SU-DHL-6 (cell line): ENCODE measurements around the gene PLCB1.

ENCODE experiments used
- H2AFZ ChIP-seq: fragments of 200-600 bp; sonication (generic); 2 replicates; pipeline ENCODE4 v1.6.1; 2014; ENCODE audit warnings: low read depth, mild to moderate bottlenecking, moderate library complexity, mixed read lengths, antibody characterized with exemption, low read length; ENCODE audit not compliant: severe bottlenecking
- H3F3A ChIP-seq: fragments of 200-600 bp; shearing (Covaris generic); 2 replicates; pipeline ENCODE4 v1.6.0; 2016; ENCODE audit warnings: antibody characterized with exemption, mild to moderate bottlenecking; ENCODE audit not compliant: insufficient read depth
- H3K27ac ChIP-seq: fragments of 200-600 bp; sonication (generic); 2 replicates; pipeline ENCODE4 v1.5.1; 2016; ENCODE audit warnings: low read depth, mild to moderate bottlenecking, low read length, moderate library complexity, mixed read lengths
- H3K27me3 ChIP-seq: fragments of 200-600 bp; sonication (generic), shearing (Covaris generic); 2 replicates; pipeline ENCODE4 v1.6.0; 2014; ENCODE audit warnings: mild to moderate bottlenecking, low read length
- H3K36me3 ChIP-seq: fragments of 200-600 bp; sonication (generic); 2 replicates; pipeline ENCODE4 v1.6.1; 2014; ENCODE audit warnings: mild to moderate bottlenecking, low read length, mixed read lengths
- H3K4me2 ChIP-seq: fragments of 300-600, 200-600 bp; shearing (Covaris generic), sonication (generic); 2 replicates; pipeline ENCODE4 v1.6.0; 2014; ENCODE audit warnings: low read length, low read depth, mild to moderate bottlenecking; ENCODE audit not compliant: poor library complexity, severe bottlenecking
- H3K4me3 ChIP-seq: fragments of 200-600 bp; sonication (generic); 2 replicates; pipeline ENCODE4 v1.5.1; 2014; ENCODE audit warnings: antibody characterized with exemption, low read length, mild to moderate bottlenecking, mixed read lengths; ENCODE audit not compliant: insufficient read depth, poor library complexity, severe bottlenecking
- H3K79me2 ChIP-seq: fragments of 200-600 bp; sonication (generic); 2 replicates; pipeline ENCODE4 v1.6.1; 2014; ENCODE audit warnings: mild to moderate bottlenecking, low read length, moderate library complexity; ENCODE audit not compliant: insufficient read depth
- H3K9ac ChIP-seq: fragments of 200-600 bp; sonication (generic); 2 replicates; pipeline ENCODE4 v1.7.0; 2014; ENCODE audit warnings: mild to moderate bottlenecking, low read length
- H3K9me2 ChIP-seq: fragments of 200-600 bp; sonication (generic); replicated peaks from 2 replicates; pipeline ENCODE4 v1.6.1; 2014; ENCODE audit warnings: low read length; ENCODE audit not compliant: insufficient read depth
- H3K9me3 ChIP-seq: fragments of 200-600 bp; sonication (generic); 2 replicates; pipeline ENCODE4 v1.6.1; 2014; ENCODE audit warnings: low read length, mixed read lengths; ENCODE audit not compliant: insufficient read depth
- H4K20me1 ChIP-seq: fragments of 200-600 bp; sonication (generic); 2 replicates; pipeline ENCODE4 v1.6.1; 2014; ENCODE audit warnings: low read depth, mild to moderate bottlenecking, antibody characterized with exemption, low read length, moderate library complexity, mixed read lengths
- EZH2phosphoT487 ChIP-seq: fragments of 200-600 bp; sonication (generic), shearing (Covaris generic); conservative IDR thresholded peaks from 2 replicates; pipeline ENCODE4 v1.6.1; 2018; ENCODE audit warnings: mild to moderate bottlenecking, antibody characterized with exemption, low read length, moderate library complexity, mixed read lengths
- TF ChIP-seq, protein P1 (sequence below): fragments of 200-600 bp; sonication (generic); IDR thresholded peaks from one replicate; pipeline ENCODE4 v1.5.1; 2017; ENCODE audit warnings: antibody characterized with exemption, mild to moderate bottlenecking, low read length, moderate library complexity; ENCODE audit not compliant: insufficient read depth, poor library complexity, severe bottlenecking

Gene PLCB1

DNA sequence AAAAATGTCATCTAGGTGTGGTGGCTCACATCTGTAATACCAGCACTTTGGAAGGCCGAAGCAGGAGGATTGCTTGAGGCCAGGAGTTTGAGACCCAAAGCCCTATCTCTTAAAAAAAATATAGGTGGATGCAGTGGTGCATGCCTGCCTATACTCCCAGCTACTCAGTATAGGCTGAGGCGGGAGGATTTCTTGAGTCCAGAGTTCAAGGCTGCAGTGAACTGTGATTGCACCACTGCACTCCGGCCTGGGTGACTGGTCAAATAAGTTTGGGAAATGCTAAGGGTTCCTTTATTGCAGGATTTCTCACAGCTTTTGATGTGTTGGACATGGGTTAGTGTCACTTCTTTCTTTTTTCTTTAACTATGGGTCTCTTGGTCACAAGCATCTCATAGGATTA is 261.3 kb downstream of the PLCB1 start:
- Histone ChIP-seq H3K27me3 (no peaks in the 10 kb centered on the region), H4K20me1 (no peaks in the 10 kb centered on the region), H3K36me3 (no peaks in the 10 kb centered on the region), H3K9ac (no peak overlapping the region), H3K9me3 (no peaks in the 10 kb centered on the region), H2AFZ (no peak overlapping the region), H3F3A (no peaks in the 10 kb centered on the region), H3K79me2 (no peaks in the 10 kb centered on the region), H3K27ac (no peak overlapping the region), H3K4me2 (no peak overlapping the region), H3K9me2 (no peaks in the 10 kb centered on the region), H3K4me3 (no peak overlapping the region)
- no peak for TF ChIP-seq EZH2phosphoT487
- TF ChIP-seq, protein P1, sequence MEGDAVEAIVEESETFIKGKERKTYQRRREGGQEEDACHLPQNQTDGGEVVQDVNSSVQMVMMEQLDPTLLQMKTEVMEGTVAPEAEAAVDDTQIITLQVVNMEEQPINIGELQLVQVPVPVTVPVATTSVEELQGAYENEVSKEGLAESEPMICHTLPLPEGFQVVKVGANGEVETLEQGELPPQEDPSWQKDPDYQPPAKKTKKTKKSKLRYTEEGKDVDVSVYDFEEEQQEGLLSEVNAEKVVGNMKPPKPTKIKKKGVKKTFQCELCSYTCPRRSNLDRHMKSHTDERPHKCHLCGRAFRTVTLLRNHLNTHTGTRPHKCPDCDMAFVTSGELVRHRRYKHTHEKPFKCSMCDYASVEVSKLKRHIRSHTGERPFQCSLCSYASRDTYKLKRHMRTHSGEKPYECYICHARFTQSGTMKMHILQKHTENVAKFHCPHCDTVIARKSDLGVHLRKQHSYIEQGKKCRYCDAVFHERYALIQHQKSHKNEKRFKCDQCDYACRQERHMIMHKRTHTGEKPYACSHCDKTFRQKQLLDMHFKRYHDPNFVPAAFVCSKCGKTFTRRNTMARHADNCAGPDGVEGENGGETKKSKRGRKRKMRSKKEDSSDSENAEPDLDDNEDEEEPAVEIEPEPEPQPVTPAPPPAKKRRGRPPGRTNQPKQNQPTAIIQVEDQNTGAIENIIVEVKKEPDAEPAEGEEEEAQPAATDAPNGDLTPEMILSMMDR: no peak

DNA sequence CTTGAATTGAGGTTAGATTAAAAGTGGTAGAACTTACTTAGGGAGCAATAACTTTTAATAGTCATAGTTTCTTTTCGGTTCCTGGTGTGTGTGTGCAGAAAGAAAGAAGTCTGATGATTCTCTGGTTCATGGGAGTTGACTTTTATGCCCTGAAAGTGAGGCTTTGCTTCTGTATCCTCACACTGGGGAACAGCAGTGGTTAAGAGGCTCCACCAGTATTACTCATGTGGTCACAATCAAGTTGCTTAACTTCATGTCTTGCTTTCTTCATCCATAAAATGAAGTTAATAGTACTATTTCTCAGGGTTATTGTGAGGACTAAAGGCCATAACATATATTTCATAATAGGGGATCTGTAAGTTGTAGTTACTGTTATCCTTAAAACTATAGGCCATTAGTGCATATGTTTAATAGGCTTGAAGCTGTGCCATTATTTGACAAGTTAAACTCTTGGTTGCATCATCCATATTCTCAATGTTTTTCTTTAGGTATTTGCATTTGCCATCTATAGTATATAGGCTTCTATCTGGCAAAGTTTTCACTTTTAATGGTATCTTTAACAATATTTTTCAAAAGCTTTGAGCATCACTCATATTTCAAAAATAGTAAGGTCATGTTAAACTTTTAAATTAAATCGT is 262.4 kb downstream of the PLCB1 start:
- Histone ChIP-seq H3K36me3 (no peaks in the 10 kb centered on the region), H3K27ac (no peak overlapping the region), H3F3A (0 out of 2 replicates have a peak, but pooled peaks cover 9% of the 10 kb centered on the region), H4K20me1 (no peaks in the 10 kb centered on the region), H3K9me2 (no peaks in the 10 kb centered on the region), H3K4me2 (no peak overlapping the region), H3K27me3 (no peaks in the 10 kb centered on the region), H3K9ac (no peak overlapping the region), H2AFZ (no peak overlapping the region), H3K4me3 (no peak overlapping the region), H3K9me3 (no peaks in the 10 kb centered on the region), H3K79me2 (no peaks in the 10 kb centered on the region)
- TF ChIP-seq EZH2phosphoT487: no peak
- TF ChIP-seq, protein P1: no peak

DNA sequence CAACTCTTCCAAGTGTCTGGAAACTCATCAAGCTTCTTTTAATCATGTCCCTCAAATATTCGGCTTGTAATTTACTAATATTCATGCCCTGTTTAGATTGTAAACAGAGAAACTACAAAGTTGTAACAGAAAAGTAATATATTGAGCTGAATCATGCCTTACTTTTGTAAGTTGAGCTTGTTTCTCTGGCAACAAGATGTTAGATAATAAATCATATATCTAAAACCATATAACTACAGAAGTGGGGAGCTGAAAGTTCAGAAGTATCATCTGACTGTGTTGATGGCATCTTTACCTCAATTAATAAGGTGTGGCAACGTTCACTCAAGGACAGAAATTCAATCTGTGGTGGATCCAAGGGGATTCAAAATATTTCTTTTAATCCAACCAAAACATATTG is 263.9 kb downstream of the PLCB1 start:
- H3K79me2 ChIP-seq: no peaks in the 10 kb centered on the region
- H3K27me3 ChIP-seq: no peaks in the 10 kb centered on the region
- H3K9me2 ChIP-seq: no peaks in the 10 kb centered on the region
- no peak overlapping the region for H3K4me2 ChIP-seq
- no peaks in the 10 kb centered on the region for H3K36me3 ChIP-seq
- H2AFZ ChIP-seq: no peak overlapping the region
- no peak overlapping the region for H3K4me3 ChIP-seq
- TF ChIP-seq, protein P1: no peak
- TF ChIP-seq EZH2phosphoT487: no peak
- no peaks in the 10 kb centered on the region for H4K20me1 ChIP-seq
- peaks cover 14% of the 10 kb centered on the region; the same call in 1 of the 2 replicates for H3F3A ChIP-seq
- H3K9me3 ChIP-seq: no peaks in the 10 kb centered on the region
- H3K27ac ChIP-seq: no peak overlapping the region
- no peak overlapping the region for H3K9ac ChIP-seq
